ENCODE data around the gene C2CD2. TPM values are rescaled to one million over a fixed set of nuclear protein-coding genes. Genes with fewer than 3 reads are reported as not detected.

The C2CD2 gene
- total and polyA plus RNA-seq, 5 donors = 6.2 to 10.0 (median 8.3) TPM

DNA sequence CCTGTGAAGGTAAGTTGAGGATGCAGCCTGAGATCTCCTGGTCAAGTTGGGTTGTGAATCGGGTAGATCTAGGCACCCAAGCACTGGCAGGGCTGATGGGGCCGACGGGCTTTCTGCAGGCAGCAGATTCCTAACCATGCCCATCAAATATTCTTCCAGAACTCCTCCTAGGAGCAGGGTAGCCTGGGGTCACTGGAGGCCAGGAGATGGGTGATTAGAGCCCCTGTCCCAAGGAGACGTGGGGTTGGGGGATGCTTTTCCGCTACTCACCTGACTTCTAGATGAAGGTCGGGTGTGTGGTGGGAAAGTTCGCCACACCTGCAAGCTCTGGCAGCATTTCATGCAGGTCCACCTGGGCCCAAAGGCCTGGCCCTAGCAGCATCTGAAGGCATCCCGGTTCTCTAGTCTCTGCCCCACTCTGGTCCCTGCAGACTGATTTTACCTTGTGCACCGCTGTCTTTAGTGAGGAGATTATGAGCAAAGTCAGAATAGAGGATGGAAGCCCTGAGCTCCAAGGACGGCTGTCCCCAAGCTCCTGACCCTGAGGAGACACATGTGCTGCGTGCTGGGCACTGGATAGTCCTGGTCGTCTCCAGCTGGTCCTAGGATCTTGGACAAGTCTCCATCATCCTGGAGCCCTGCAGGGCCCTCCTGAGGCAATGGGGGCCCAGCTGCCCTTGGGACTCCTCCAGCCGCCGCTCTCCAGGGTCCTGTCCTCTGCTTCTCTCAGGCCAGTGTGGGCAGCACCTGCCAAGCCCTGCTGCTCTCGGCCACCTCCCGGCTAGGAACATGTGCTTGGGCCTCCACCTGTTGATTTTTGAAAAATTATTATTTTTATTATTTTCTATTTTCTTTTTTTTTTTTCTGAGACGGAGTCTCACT lies 21.8 kb upstream of the C2CD2 start:
- WGBS = 92% methylated on average over 17 of the region's 17 CpGs
- no peak overlapping the region for H3K4me3 ChIP-seq (ENCODE audit: low read length)
- peaks cover 2% of the 10 kb centered on the region for H3K4me1 ChIP-seq (ENCODE audit: control insufficient read depth, insufficient read depth, low read length)
- no peak for ATAC-seq
- DNase-seq = no peak
- intact Hi-C loops (cut with DNase I) = no loop called here
- no peaks in the 10 kb centered on the region for H3K27me3 ChIP-seq (ENCODE audit: control insufficient read depth, insufficient read depth)
- no peaks in the 10 kb centered on the region for H3K9me3 ChIP-seq (ENCODE audit: control insufficient read depth, low read length)
- no peak overlapping the region for H3K27ac ChIP-seq (ENCODE audit: low read length)

DNA sequence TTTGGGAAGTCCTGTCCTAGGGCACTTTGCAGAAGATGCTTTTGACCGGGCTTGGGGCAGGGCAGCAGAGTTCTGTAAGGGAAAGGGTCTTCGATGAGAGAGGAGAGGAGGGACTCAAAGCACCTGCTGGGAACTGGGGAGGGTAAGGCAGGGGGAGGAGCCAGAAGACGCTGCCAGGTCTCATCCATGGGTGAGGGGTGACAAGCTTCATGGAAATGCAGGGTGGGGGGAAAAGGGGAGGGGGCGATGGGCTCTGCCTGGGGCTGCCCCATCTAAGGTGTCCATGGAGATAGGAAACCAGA lies 20.9 kb upstream of the C2CD2 start:
- Histone ChIP-seq H3K4me3 (ENCODE audit: low read length) (no peak overlapping the region), H3K27ac (ENCODE audit: low read length) (peak overlapping the region; percentile 1), H3K4me1 (ENCODE audit: control insufficient read depth, insufficient read depth, low read length) (peaks cover 2% of the 10 kb centered on the region), H3K27me3 (ENCODE audit: control insufficient read depth, insufficient read depth) (no peaks in the 10 kb centered on the region), H3K9me3 (ENCODE audit: control insufficient read depth, low read length) (no peaks in the 10 kb centered on the region)
- no peak for ATAC-seq
- DNase-seq = no peak
- WGBS = 93% methylated on average over 4 of the region's 4 CpGs
- intact Hi-C loops (cut with DNase I) = no loop called here

DNA sequence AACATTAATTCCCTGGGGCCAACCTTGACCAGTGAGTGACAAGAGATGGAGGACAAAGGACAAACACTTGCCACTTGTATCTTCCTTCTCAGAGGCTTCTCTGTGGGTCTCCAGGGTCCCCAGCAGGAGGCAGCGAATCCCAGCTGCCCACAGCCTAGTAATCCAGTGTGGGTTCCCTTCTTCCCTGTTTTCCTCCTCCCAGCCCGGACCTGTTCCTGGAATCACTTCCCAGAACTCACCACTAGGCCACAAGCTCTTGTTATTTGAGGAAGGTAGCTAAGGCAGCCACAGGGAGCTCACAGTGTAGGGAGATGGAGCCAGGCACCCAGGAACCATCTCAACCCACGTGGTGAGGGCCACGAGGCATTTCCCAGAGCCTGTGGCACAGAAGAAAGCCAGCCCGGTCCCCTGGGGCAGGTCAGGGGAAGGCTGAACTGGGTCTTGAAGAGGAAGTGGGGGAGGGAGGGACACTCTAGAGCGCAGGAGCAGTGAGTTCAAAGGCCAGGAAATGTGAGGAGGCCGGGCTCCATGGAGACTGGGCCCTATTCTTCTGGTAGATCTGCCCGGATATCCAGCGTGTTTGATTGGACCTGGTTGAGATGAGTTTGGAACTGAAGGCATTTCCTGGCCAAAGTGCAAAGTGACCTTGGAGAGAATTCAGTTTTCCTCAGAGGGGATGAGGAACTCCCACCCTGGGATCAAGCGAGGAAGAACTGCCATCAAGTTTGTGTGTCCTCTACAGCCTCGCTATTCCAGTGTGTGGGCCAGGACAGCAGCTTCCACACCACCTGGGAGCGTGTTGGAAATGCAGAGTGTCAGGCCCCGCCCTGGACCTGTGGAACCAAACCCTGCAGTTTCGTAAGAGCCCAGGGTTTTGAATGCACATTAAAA lies 20.3 kb upstream of the C2CD2 start:
- H3K4me3 ChIP-seq (ENCODE audit: low read length) = no peak overlapping the region
- intact Hi-C loops (cut with DNase I) = no loop called here
- DNase-seq (peak; percentile 47 to 83 (median 76)), ATAC-seq (peak; percentile 77 to 90)
- H3K4me1 ChIP-seq (ENCODE audit: control insufficient read depth, insufficient read depth, low read length) = peaks cover 2% of the 10 kb centered on the region
- no peaks in the 10 kb centered on the region for H3K9me3 ChIP-seq (ENCODE audit: control insufficient read depth, low read length)
- no peaks in the 10 kb centered on the region for H3K27me3 ChIP-seq (ENCODE audit: control insufficient read depth, insufficient read depth)
- 51% methylated on average over 14 of the region's 14 CpGs for WGBS
- peak overlapping the region; percentile 9 for H3K27ac ChIP-seq (ENCODE audit: low read length)

DNA sequence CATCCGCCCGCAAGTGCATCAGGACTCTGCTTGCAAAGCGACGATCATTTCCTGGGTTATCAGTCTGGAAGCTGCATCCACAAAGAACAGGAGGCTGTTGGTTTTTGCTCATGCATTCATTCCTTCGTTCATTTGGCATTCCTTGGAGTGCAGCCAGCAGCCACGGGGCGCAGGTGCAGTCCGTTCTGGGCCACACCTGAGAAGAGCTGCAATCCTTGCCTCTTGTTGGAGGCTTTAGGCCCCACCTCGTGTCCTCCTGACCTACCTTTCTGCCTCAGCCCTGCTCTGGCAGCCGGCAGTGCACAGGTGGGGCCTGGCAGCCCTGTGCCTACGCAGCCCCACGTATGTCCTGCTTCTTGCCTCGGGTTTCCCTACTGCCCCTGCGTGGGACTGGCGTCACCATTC lies 19.6 kb upstream of the C2CD2 start:
- ATAC-seq (no peak), DNase-seq (no peak)
- H3K27me3 ChIP-seq (ENCODE audit: control insufficient read depth, insufficient read depth) = no peaks in the 10 kb centered on the region
- no peak overlapping the region for H3K4me3 ChIP-seq (ENCODE audit: low read length)
- no peaks in the 10 kb centered on the region for H3K9me3 ChIP-seq (ENCODE audit: control insufficient read depth, low read length)
- no peak overlapping the region for H3K27ac ChIP-seq (ENCODE audit: low read length)
- H3K4me1 ChIP-seq (ENCODE audit: control insufficient read depth, insufficient read depth, low read length) = peaks cover 2% of the 10 kb centered on the region
- intact Hi-C loops (cut with DNase I) = no loop called here
- WGBS = 92% methylated on average over 15 of the region's 15 CpGs

DNA sequence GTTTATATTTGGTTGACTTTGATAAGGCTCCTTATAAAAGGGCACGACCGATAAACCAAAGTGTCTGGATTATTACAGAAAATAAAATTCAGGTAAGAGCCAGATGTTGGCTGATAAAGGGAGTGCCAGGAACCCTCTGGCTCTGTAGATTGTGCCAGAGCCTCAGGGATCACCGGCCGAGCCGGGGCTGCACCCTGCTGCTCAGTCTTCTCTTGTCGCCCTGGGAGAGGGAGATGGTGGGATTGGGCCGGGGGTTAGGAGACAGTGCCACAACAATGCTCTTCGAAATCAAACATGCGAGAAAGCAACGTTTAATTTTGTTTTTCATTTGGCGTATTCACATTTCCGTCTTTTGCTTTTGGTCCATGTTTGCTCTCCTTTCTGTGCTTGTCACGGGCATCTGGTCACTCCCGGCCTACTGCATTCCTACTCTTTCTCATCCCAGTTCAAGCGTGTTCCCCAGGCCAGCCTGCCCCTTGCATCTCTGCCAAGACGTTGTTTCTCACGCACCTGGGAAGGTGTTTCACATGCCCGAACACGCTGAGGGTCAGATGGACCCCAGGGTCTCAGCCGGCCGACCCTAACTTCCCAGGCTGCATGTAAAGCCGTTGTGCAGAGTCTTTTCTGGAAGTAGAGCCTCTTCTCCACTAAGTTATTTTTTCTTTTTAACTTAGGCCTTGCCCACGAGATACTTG lies 18.8 kb upstream of the C2CD2 start:
- intact Hi-C loops (cut with DNase I) = no loop called here
- H3K4me1 ChIP-seq (ENCODE audit: control insufficient read depth, insufficient read depth, low read length) = peaks cover 2% of the 10 kb centered on the region
- no peak overlapping the region for H3K4me3 ChIP-seq (ENCODE audit: low read length)
- no peak for ATAC-seq
- H3K9me3 ChIP-seq (ENCODE audit: control insufficient read depth, low read length) = no peaks in the 10 kb centered on the region
- no peak overlapping the region for H3K27ac ChIP-seq (ENCODE audit: low read length)
- WGBS = 93% methylated on average over 23 of the region's 23 CpGs
- no peaks in the 10 kb centered on the region for H3K27me3 ChIP-seq (ENCODE audit: control insufficient read depth, insufficient read depth)
- DNase-seq = no peak

DNA sequence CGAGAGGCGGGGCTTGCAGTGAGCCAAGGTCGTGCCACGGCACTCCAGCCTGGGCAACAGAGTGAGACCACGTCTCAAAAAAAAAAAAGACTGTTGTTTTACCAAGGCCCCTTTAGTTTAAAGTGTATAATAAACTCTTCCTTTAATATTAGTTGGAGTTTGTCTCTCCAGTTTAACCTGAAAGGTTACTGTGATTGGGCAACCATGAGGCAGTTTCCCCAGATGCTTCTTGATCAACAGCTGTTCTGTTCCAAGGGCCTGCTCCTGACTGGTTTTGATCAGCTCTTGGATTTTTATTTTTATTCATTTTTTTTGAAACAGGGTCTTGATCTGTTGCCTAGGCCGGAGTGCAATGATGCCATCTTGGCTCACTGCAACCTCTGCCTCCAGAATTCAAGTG lies 18.1 kb upstream of the C2CD2 start:
- ATAC-seq (no peak), DNase-seq (no peak)
- peaks cover 2% of the 10 kb centered on the region for H3K4me1 ChIP-seq (ENCODE audit: control insufficient read depth, insufficient read depth, low read length)
- H3K9me3 ChIP-seq (ENCODE audit: control insufficient read depth, low read length) = no peaks in the 10 kb centered on the region
- H3K4me3 ChIP-seq (ENCODE audit: low read length) = no peak overlapping the region
- intact Hi-C loops (cut with DNase I) = no loop called here
- no peaks in the 10 kb centered on the region for H3K27me3 ChIP-seq (ENCODE audit: control insufficient read depth, insufficient read depth)
- WGBS = 88% methylated on average over 6 of the region's 6 CpGs
- H3K27ac ChIP-seq (ENCODE audit: low read length) = no peak overlapping the region

DNA sequence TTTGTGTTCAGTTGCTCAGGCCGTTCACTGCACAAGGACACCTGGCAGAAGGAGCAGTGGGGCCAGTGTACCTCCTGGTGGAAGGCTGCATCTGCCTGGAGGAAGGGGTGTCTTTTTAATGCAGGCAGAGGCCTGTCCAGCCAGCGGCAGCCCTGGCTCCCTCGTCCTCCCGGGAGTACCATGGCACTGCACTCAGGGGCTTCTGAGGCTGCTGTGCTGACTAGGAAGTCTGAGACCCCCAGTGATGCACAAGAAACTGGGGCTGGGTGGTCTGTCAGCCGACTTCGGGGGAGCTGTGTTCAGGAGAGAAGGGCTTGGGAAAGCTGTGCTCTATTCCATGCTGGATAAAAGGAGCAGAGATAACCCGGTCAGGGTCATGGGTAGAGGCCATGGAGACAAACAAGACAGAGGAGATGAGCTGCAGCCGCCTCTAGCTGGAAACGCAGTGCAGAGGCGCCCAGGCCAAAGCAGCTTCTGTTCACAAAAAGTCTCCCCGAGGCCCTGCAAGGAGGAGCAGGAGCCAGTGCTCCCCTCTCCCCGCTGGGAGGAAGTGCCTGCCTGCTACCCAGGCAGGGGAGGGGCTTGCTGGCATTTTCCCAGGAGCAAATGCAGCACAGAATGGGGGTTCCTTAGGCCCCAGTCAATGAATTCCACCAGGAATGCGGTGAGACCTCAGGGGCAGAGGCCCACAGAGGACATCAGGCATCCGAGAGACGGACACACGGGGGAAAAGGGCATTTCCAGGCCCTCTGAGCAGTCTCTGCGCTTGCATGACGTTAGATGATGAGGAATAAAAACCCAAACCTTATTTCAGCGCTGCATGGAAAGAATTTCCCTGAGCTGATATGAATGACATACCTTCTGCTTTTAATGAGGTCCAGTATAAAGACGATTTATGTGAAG lies 17.2 kb upstream of the C2CD2 start:
- DNase-seq (no peak), ATAC-seq (no peak)
- H3K9me3 ChIP-seq (ENCODE audit: control insufficient read depth, low read length) = no peaks in the 10 kb centered on the region
- no peak overlapping the region for H3K4me3 ChIP-seq (ENCODE audit: low read length)
- H3K4me1 ChIP-seq (ENCODE audit: control insufficient read depth, insufficient read depth, low read length) = peaks cover 2% of the 10 kb centered on the region
- 66% methylated on average over 20 of the region's 20 CpGs for WGBS
- intact Hi-C loops (cut with DNase I) = no loop called here
- no peaks in the 10 kb centered on the region for H3K27me3 ChIP-seq (ENCODE audit: control insufficient read depth, insufficient read depth)
- H3K27ac ChIP-seq (ENCODE audit: low read length) = no peak overlapping the region

DNA sequence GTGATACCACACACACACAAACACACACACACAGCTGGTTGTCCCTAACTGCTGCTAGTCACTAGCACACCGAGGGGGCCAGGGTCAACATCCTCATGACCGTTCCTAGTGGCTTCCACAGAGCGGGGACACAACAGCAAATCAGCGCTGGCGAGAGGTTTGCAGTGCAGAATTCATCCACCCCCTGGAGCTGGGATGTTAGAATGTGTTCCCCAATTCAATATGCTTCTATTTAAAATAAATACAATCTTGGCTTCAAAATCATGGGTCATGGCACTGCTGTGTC lies 16.2 kb upstream of the C2CD2 start:
- H3K27me3 ChIP-seq (ENCODE audit: control insufficient read depth, insufficient read depth) = no peaks in the 10 kb centered on the region
- DNase-seq (no peak), ATAC-seq (no peak)
- no peak overlapping the region for H3K4me3 ChIP-seq (ENCODE audit: low read length)
- H3K4me1 ChIP-seq (ENCODE audit: control insufficient read depth, insufficient read depth, low read length) = peaks cover 2% of the 10 kb centered on the region
- intact Hi-C loops (cut with DNase I) = no loop called here
- H3K9me3 ChIP-seq (ENCODE audit: control insufficient read depth, low read length) = no peaks in the 10 kb centered on the region
- 92% methylated on average over 5 of the region's 5 CpGs for WGBS
- H3K27ac ChIP-seq (ENCODE audit: low read length) = no peak overlapping the region

DNA sequence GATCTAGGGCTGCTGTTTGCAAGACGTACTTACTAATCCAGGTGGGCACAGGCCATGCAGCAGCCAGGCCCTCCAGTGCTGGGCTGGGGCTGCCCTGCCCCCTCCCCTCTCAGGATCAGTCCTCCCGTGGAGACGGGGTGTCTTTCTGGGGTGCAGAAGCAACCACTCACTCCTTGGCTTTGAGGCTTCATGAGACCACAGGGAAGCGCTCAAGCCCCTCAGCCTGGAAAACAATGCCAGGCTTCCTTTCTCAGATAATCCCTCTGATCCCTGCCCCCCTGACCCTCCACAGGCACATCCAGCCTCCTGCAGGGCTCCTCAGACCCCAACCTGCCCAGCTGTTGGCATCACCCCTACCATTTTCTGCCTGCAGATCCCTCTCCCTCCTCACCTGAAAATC lies 13.9 kb upstream of the C2CD2 start:
- Histone ChIP-seq H3K4me1 (ENCODE audit: control insufficient read depth, insufficient read depth, low read length) (no peaks in the 10 kb centered on the region), H3K27me3 (ENCODE audit: control insufficient read depth, insufficient read depth) (no peaks in the 10 kb centered on the region), H3K27ac (ENCODE audit: low read length) (no peak overlapping the region), H3K9me3 (ENCODE audit: control insufficient read depth, low read length) (no peaks in the 10 kb centered on the region), H3K4me3 (ENCODE audit: low read length) (no peak overlapping the region)
- intact Hi-C loops (cut with DNase I) = no loop called here
- WGBS = 81% methylated on average over 4 of the region's 4 CpGs
- DNase-seq (no peak), ATAC-seq (no peak)

DNA sequence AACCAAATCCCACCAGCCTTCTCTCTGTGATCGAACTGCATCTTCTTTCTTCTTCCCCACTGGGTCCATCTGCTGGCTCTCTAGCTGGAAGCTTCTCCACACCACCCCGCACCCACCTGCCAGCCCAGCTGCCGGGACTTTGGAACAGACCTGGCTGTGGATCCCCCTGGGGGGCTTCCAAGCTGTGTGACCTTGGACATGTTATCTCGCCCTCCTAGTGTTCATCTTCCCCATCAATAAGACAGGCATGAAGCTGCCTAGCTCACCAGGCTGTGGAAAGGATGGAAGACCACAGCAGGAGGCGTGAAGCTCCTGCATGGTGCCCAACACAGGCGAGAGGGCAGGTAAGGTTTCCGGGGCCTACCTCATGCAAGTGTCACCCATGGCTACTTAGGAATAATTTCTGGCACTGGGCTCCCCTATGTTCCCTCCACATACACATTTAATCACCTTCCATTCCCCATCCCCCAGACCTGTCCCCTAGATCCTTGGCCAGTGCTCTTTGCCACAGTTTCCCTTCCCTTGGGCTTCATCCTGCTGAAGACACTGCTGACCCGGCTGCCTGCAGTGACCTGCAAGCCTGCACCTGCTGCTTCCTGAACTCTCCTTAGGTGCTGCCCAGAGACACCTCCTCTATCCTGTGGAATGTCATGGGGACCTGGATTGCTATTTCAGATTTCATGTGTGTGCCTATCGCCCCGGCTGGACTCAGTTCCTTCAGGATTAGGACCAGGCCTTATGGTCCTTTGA lies 13.2 kb upstream of the C2CD2 start:
- H3K4me1 ChIP-seq (ENCODE audit: control insufficient read depth, insufficient read depth, low read length) = no peaks in the 10 kb centered on the region
- no peaks in the 10 kb centered on the region for H3K27me3 ChIP-seq (ENCODE audit: control insufficient read depth, insufficient read depth)
- no peaks in the 10 kb centered on the region for H3K9me3 ChIP-seq (ENCODE audit: control insufficient read depth, low read length)
- intact Hi-C loops (cut with DNase I) = no loop called here
- no peak overlapping the region for H3K4me3 ChIP-seq (ENCODE audit: low read length)
- WGBS = 90% methylated on average over 10 of the region's 10 CpGs
- no peak overlapping the region for H3K27ac ChIP-seq (ENCODE audit: low read length)
- DNase-seq (no peak), ATAC-seq (no peak)

All from right cardiac atrium (tissue), 5 donors.